ENCODE measurements around the gene CD53.
"Not testable (repeated sequence)": the region's sequence is repeated elsewhere in the genome, so short reads cannot be mapped to it uniquely, and the experiment has no call there.

CD53 gene

DNA sequence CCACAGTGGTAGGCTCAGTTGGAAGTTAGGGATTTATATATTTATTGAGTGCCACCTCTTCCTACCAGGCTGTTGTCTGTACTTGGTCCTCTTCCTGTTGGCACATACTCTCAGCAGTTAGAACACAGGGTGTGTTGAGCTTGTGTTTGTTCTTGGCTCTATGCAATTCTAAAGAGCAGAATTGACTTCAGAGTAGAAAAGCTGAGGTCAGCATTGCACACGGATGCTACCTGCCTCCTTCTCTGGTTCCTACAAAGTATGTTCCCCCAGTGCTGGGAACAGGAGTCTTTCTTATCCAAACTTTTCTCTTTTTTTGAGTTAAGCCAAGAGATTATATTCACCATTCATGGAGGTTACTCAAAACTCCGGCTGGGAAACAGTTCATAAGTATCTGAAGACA lies 16.5 kb upstream of the CD53 start:
- no peak overlapping the region for H3K27ac ChIP-seq
- TF ChIP-seq, protein P1, sequence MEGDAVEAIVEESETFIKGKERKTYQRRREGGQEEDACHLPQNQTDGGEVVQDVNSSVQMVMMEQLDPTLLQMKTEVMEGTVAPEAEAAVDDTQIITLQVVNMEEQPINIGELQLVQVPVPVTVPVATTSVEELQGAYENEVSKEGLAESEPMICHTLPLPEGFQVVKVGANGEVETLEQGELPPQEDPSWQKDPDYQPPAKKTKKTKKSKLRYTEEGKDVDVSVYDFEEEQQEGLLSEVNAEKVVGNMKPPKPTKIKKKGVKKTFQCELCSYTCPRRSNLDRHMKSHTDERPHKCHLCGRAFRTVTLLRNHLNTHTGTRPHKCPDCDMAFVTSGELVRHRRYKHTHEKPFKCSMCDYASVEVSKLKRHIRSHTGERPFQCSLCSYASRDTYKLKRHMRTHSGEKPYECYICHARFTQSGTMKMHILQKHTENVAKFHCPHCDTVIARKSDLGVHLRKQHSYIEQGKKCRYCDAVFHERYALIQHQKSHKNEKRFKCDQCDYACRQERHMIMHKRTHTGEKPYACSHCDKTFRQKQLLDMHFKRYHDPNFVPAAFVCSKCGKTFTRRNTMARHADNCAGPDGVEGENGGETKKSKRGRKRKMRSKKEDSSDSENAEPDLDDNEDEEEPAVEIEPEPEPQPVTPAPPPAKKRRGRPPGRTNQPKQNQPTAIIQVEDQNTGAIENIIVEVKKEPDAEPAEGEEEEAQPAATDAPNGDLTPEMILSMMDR (conservative IDR thresholded peaks at IDR 0.05): no peak
- TF ChIP-seq ZFX (IDR thresholded peaks at IDR 0.05): no peak

DNA sequence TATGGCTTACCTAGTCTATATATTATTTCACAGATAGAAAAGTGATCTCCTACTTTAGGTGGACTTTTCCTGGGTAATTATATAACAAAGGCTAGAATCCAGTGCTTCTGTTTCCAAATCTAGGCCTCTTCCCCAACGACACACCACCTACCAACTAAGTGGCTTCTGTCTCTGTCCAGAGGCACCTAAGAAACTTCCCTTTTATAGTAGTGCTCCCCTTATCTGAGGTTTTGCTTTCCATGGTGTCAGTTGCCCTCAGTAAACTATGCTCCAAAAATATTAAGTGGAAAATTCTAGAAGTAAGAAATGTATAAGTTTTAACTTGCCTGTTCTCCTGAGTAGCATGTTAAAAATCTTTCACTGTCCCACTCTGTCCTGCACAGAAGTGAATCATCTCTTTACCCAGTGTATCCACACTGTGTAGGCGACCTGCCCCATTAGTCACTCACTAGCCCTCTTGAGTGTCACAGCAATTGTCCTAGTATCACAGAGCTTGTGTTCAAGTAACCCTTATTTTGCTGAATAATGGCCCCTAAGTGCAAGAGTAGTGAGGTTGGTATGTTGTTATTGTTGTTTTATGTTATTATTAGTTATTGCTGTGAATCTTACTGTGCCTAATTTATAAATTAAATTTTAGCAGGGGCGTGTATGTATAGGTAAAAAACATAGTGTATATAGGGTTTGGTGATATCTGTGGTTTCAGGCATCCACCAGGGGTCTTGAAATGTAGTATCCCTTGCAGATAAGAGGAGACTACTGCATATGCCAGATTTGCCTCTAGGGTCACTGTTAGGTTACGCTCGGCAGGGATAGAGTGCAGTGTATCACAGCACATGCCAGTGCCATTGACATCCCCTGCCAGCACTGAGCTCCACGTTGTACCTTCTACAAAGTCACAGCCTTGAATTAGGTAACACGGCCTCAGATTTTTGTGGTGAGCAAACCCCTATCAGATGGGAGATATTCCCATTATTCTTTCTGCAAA lies 14.7 kb upstream of the CD53 start:
- TF ChIP-seq, protein P1 (conservative IDR thresholded peaks at IDR 0.05): no peak
- no peak overlapping the region for H3K27ac ChIP-seq

DNA sequence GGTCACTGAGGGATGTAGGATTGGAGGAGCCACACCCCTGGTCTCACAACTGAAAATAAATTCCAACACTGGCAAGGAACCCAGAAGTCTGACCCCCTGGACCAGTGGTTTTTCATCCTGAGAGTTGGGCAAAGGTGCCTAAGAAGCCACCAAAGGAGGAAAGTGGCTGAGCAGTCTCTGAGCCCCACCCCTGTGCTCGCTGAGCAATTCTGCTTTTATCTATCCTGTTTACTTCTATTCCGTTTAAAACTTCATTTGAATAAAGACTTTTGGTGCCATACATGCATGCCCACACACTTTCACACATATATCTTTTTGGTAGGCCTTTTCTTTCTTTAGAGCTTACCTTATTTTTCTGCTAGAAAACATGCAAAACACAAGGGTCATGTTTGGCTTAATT lies 13.9 kb upstream of the CD53 start:
- no peak for TF ChIP-seq ZFX (IDR thresholded peaks at IDR 0.05)
- TF ChIP-seq, protein P1 (conservative IDR thresholded peaks at IDR 0.05): no peak
- H3K27ac ChIP-seq: no peak overlapping the region

DNA sequence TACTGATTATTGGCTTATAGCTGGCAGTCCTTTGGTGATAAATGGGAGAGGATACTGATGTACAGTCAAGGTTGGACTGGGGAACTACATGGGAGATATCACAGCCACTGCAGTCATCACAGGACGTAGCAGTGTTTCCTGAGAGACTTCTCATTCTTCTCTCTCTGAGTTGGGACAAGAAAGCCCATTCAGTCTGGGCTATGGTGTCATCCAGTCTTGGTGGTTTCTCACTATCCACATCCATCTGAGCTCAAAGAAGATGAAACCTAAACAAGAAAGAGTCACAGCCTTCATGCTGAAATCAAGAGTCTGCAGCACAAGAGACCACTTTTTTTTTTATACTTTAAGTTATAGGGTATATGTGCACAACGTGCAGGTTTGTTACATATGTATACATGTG lies 12.8 kb upstream of the CD53 start:
- no peak overlapping the region for H3K27ac ChIP-seq
- TF ChIP-seq, protein P1 (conservative IDR thresholded peaks at IDR 0.05): no peak
- no peak for TF ChIP-seq ZFX (IDR thresholded peaks at IDR 0.05)

DNA sequence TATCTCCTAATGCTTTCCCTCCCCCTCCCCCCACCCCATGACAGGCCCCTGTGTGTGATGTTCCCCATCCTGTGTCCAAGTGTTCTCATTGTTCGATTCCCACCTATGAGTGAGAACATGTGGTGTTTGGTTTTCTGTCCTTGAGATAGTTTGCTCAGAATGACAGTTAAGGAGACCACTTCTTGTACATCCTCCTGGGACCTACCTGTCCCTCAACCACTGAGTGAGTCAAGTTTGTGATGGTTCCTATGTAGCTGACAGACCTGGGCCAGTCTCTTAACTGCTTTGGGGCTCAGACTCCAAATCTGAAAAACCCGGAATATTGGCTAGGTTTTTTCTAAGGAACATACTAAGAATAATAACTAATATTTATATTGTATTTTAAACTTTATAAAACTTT lies 12.3 kb upstream of the CD53 start:
- not testable (repeated sequence) for H3K27ac ChIP-seq

DNA sequence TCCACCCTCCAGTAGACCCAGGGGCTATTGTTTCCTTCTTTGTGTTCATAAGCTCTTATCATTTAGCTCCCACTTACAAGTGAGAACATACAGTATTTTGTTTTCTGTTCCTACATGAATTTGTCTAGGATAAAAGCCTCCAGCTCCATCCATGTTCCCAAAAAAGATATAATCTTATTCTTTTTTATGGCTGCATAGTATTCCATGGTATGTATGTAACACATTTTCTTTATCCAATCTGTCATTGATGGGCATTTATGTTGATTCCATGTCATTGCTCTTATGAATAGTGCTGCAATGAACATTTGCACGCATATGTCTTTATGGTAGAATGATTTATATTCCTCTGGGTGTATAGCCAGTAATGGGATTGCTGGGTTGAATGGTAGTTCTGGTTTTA lies 11.0 kb upstream of the CD53 start:
- H3K27ac ChIP-seq: not testable (repeated sequence)

DNA sequence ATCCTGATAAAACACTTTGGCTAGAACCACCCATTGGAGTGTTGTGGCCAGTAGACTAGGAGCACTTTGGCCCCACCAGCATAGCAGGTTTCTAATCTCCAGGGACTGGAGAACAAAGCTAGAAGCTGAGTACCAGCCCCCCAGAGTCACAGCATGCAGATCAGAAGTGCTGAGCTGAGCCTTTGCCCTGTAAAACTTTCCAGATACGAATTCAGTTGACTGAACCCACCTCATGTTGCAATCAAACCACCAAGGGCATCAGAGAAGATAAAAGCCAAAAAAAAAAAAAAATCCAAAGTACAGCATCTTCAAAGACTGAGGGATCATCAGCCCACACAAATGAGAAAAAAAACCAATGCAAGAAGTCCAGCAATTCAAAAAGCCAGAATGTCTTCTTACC lies 8.7 kb upstream of the CD53 start:
- TF ChIP-seq ZFX (IDR thresholded peaks at IDR 0.05): no peak
- TF ChIP-seq, protein P1 (conservative IDR thresholded peaks at IDR 0.05): no peak
- H3K27ac ChIP-seq: no peak overlapping the region

DNA sequence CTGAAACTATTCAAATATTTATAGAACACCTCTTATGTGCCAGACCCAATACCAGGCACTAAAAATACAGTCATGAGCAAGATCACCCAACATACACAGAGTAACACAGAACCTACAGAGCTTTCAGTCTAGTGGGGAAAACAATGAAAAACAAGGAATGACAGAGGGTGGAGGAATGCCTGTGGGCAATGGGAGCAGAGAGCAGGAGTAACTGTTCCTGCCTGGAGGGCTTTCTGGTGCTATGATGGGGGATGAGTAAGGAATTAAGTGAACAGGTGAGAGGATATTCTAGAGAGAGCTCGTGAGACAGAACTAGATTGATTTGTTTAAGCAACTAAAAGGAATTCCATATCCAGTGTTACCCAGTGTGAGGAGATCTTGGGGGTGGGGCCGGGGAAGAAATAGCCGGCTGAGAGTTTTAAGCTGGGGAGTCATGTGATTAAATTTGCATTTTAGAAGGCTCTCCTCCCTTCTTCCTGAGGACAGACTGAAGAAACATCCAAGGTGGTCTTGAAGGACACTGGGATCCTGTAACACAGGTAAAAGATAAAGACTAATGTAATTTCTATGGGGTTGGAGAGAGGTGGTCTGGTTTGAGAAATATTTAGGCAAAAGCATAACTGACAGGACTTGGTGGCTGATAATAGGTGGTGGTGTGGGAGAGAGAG lies 2.1 kb upstream of the CD53 start:
- TF ChIP-seq ZFX (IDR thresholded peaks at IDR 0.05): no peak
- TF ChIP-seq, protein P1 (conservative IDR thresholded peaks at IDR 0.05): no peak
- no peak overlapping the region for H3K27ac ChIP-seq

Data from C4-2B (cell line).